Lung (tissue), 16 donors: ENCODE results near the gene EPS8L3. TPM values are rescaled to one million over a fixed set of nuclear protein-coding genes. Genes with fewer than 3 reads are reported as not detected.

Experiments used
- ATAC-seq: fragments of 200-7000 bp; cut with Tn5 transposase; one replicate; pipeline ENCODE4 v1.9.1; 2020; ENCODE audit warnings: moderate number of reproducible peaks; ENCODE audit not compliant: insufficient read depth, low FRiP score
- DNase-seq, 3 donors: peaks; one replicate each; pipeline ENCODE4 v3.0.0-alpha.2; 2013 to 2017
- H3K27ac ChIP-seq, 2 donors: one replicate each; pipeline ENCODE4 v1.5.1; 2013; ENCODE audit warnings: mild to moderate bottlenecking in 2 of 2, moderate library complexity in 2 of 2, control low read depth in 1 of 2, inconsistent platforms in 1 of 2, low read depth in 1 of 2, low read length in 1 of 2
- H3K27me3 ChIP-seq, 3 donors: one replicate each; pipeline ENCODE4 v1.5.1; 2013; ENCODE audit warnings: low read length in 2 of 3; ENCODE audit not compliant: control insufficient read depth in 3 of 3, insufficient read depth in 3 of 3
- H3K36me3 ChIP-seq, 4 donors: one replicate each; pipeline ENCODE4 v1.5.1; 2013; ENCODE audit warnings: low read length in 4 of 4, mild to moderate bottlenecking in 1 of 4, moderate library complexity in 1 of 4; ENCODE audit not compliant: control insufficient read depth in 4 of 4, insufficient read depth in 4 of 4
- H3K4me1 ChIP-seq, 5 donors: one replicate each; pipeline ENCODE4 v1.5.1; 2013; ENCODE audit warnings: low read length in 5 of 5, mild to moderate bottlenecking in 2 of 5, moderate library complexity in 1 of 5; ENCODE audit not compliant: control insufficient read depth in 5 of 5, insufficient read depth in 5 of 5
- H3K4me3 ChIP-seq: one replicate; pipeline ENCODE4 v1.5.1; 2013; ENCODE audit warnings: mild to moderate bottlenecking, control low read depth, moderate library complexity
- H3K9ac ChIP-seq, 2 donors: one replicate each; pipeline ENCODE4 v1.5.1; 2013; ENCODE audit warnings: low read length in 2 of 2, control low read depth in 1 of 2; ENCODE audit not compliant: insufficient read depth in 1 of 2
- H3K9me3 ChIP-seq, 4 donors: one replicate each; pipeline ENCODE4 v1.5.1; 2013; ENCODE audit warnings: low read length in 3 of 4, mild to moderate bottlenecking in 1 of 4, moderate library complexity in 1 of 4; ENCODE audit not compliant: control insufficient read depth in 4 of 4, insufficient read depth in 3 of 4
- CTCF ChIP-seq: IDR thresholded peaks from 2 replicates; pipeline ENCODE4 v1.5.1; 2012; ENCODE audit warnings: mild to moderate bottlenecking; ENCODE audit errors: control extremely low read depth, extremely low read depth
- WGBS, 2 donors: extraction: QIAGEN DNeasy Blood & Tissue Kit; methylation state at CpG; one replicate each; pipeline ENCODE4 v1.1.7; 2013; 5-methylcytosine and 5-hydroxymethylcytosine counted together
- long read RNA-seq, 5 donors: transcript quantifications; one replicate each; lab custom pipeline, GENCODE V29; 2026
- polyA plus RNA-seq, 2 donors: library from polyadenylated mRNA; stranded (reverse); fragments of 200-250 nt; gene quantifications; one replicate each; pipeline ENCODE4 v1.2.1, GENCODE V29; 2013
- total RNA-seq, 2 donors: library from RNA; depleted of rRNA in 1 of 2; stranded (reverse); fragments of >200 nt in 1 of 2; gene quantifications; one replicate each; pipeline ENCODE4 v1.2.1, GENCODE V29; 2014 to 2021
- donor health status: control.
- donor health status: control.
- donor health status: Bipolar disorder and iron deficiency.
- donor health status: healthy.
- donor health status: DM: yes; HTN: yes; CAD: no.

Gene EPS8L3
- total RNA-seq: under 1 TPM in 1 of 2 donors, not detected in 1; 0.52 TPM
- under 1 TPM in 1 of 2 donors, not detected in 1; 0.10 TPM for polyA plus RNA-seq
- long read RNA-seq, donor 1: 0 reads
- long read RNA-seq, donor 2: 0 reads
- long read RNA-seq, donor 3: 0 reads
- long read RNA-seq, donor 4: 0 reads
- long read RNA-seq, donor 5: 0 reads

GRCh38 chr1:109763646-109764415 is at the start of gene EPS8L3:
Gene EPS8L3 (minus strand): TSS chr1:109763923. CDS start chr1:109761749, 2,174 bp downstream.
- DNase-seq: no peak
- H3K36me3 ChIP-seq: no peaks in the 10 kb centered on the region
- H3K9ac ChIP-seq: no peak within 1 kb of the TSS
- ATAC-seq: no peak
- peaks cover 0 to 10% (median 0%) of the 10 kb centered on the region in 5 donors for H3K4me1 ChIP-seq
- WGBS, 2 donors: 87 to 88% methylated on average over 11 of the region's 11 CpGs
- H3K9me3 ChIP-seq: no peaks in the 10 kb centered on the region
- H3K27me3 ChIP-seq: no peaks in the 10 kb centered on the region
- no peak for TF ChIP-seq CTCF
- no peak within 1 kb of the TSS for H3K4me3 ChIP-seq
- peak within 1 kb of the TSS in 1 of 2 donors; percentile 36 for H3K27ac ChIP-seq

GRCh38 chr1:109812691-109813393 is 49.1 kb upstream of the EPS8L3 start:
- peaks cover 0 to 3% (median 0%) of the 10 kb centered on the region in 4 donors for H3K9me3 ChIP-seq
- H3K4me1 ChIP-seq: peaks cover 0 to under 1% (median 0%) of the 10 kb centered on the region in 5 donors
- DNase-seq (no peak), ATAC-seq (no peak)
- no peak overlapping the region for H3K27ac ChIP-seq
- H3K9ac ChIP-seq: no peak overlapping the region
- H3K4me3 ChIP-seq: no peak overlapping the region
- no peak for TF ChIP-seq CTCF
- WGBS, 2 donors: 54 to 64% methylated on average over 1 of the region's 1 CpG
- H3K27me3 ChIP-seq: no peaks in the 10 kb centered on the region
- no peaks in the 10 kb centered on the region for H3K36me3 ChIP-seq

GRCh38 chr1:109808703-109809102 is 45.0 kb upstream of the EPS8L3 start:
- DNase-seq (no peak), ATAC-seq (no peak)
- WGBS, 2 donors: 93 to 96% methylated on average over 6 of the region's 6 CpGs
- Histone ChIP-seq H3K4me3 (no peak overlapping the region), H3K27ac (no peak overlapping the region), H3K9ac (no peak overlapping the region), H3K4me1 (peaks cover 0 to 21% (median 0%) of the 10 kb centered on the region in 5 donors), H3K27me3 (no peaks in the 10 kb centered on the region), H3K9me3 (no peaks in the 10 kb centered on the region), H3K36me3 (no peaks in the 10 kb centered on the region)
- TF ChIP-seq CTCF: no peak
